Ureter (tissue), 1 donor: ENCODE data around the gene CBX3. TPM values are rescaled to one million over a fixed set of nuclear protein-coding genes. Genes with fewer than 3 reads are reported as not detected.
"Not testable (repeated sequence)": the region's sequence is repeated elsewhere in the genome, so short reads cannot be mapped to it uniquely, and the experiment has no call there.

ENCODE experiments used
- DNase-seq: peaks from one replicate; pipeline ENCODE4 v3.0.0-alpha.2; 2020; ENCODE audit warnings: low spot score
- total RNA-seq: library from RNA; stranded (reverse); gene quantifications from one replicate; pipeline ENCODE4 v1.2.4, GENCODE V29; 2023
- donor health status: DM: yes; HTN: yes; CAD: no.

Gene CBX3
- total RNA-seq, 1 donor from 2014 or later, result 87.0 TPM

DNA sequence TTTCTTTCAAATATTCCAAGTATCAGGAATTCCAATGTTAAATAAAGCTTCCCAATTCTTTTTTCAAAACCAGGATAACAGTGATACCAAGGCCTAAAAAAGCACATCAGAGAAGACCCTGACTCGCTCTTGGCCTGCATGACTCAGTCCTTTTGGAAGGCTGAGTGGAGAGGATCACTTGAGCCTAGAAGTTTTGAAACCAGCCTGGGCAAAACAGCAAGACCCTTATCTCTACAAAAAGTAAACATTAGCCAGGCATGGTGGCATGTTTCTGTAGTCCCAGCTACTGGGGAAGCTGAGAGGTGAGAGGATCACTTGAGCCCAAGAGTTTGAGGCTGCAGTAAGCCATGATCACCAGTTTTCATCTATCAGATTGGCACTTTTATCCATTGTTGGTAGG, 30.9 kb upstream of the CBX3 start:
- DNase-seq, result no peak

DNA sequence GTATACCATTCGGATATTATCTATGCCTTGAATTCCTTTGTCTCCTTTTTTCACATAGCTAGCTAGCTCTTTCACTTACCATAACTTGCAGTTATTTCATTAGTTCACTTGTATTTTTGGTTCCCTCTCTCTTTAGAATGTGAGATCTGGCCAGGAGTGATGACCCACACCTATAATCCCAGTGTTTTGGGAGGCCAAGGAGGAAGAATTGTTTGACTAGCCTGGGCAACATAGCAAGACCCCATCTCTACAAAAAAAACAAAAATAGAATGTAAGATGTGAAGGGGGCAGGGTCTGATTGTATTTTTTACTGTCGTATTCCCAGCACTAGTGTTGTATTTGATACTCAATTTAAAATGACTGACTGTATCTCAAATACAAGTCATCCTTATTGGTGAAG, 29.9 kb upstream of the CBX3 start:
- DNase-seq, result no peak

DNA sequence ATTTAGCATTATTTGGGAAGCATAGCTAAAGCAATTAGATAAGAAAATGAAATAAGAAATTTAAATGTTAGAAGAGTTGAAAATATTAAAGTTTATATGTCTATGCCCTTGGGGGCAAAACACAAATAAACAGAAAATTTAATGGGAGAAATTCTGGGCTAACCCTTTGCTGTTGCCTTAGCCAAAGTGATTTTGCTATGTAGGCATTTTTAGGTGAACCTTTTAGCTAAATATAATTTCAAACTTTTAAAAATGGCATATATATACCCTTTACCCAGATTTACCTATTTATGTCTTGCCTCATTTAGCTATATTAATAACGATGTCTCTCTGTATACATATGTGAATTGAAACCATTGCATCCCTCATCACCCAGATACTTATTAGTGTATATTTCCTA, 29.5 kb upstream of the CBX3 start:
- DNase-seq, result no peak

DNA sequence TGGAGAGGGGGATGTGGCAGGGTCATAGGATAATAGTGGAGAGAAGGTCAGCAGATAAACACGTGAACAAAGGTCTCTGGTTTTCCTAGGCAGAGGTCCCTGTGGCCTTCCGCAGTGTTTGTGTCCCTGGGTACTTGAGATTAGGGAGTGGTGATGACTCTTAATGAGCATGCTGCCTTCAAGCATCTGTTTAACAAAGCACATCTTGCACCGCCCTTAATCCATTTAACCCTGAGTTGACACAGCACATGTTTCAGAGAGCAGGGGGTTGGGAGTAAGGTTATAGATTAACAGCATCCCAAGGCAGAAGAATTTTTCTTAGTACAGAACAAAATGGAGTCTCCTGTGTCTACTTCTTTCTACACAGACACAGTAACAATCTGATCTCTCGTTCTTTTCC, 25.6 kb upstream of the CBX3 start:
- DNase-seq, result not testable (repeated sequence)

DNA sequence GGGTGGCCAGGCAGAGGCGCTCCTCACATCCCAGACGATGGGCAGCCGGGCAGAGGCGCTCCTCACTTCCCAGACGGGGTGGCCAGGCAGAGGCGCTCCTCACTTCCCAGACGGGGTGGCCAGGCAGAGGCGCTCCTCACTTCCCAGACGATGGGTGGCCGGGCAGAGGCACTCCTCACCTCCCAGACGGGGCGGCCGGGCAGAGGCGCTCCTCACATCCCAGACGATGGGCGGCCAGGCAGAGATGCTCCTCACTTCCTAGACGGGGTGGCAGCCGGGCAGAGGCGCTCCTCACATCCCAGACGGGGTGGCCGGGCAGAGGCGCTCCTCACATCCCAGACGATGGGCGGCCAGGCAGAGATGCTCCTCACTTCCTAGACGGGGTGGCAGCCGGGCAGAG, 24.8 kb upstream of the CBX3 start:
- not testable (repeated sequence) for DNase-seq

DNA sequence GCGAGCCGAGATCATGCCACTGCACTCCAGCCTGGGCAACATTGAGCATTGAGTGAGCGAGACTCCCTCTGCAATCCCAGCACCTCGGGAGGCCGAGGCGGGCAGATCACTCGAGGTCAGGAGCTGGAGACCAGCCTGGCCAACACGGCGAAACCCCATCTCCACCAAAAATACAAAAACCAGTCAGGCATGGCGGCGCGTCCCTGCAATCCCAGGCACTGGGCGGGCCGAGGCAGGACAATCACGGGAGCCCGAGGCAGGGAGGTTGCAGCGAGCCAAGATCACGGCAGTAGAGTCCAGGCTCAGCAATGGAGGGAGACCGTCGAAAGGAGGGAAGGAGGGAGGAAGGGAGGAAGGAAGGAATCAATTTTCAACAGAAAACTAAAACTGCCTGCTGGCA, 24.3 kb upstream of the CBX3 start:
- DNase-seq, result not testable (repeated sequence)

DNA sequence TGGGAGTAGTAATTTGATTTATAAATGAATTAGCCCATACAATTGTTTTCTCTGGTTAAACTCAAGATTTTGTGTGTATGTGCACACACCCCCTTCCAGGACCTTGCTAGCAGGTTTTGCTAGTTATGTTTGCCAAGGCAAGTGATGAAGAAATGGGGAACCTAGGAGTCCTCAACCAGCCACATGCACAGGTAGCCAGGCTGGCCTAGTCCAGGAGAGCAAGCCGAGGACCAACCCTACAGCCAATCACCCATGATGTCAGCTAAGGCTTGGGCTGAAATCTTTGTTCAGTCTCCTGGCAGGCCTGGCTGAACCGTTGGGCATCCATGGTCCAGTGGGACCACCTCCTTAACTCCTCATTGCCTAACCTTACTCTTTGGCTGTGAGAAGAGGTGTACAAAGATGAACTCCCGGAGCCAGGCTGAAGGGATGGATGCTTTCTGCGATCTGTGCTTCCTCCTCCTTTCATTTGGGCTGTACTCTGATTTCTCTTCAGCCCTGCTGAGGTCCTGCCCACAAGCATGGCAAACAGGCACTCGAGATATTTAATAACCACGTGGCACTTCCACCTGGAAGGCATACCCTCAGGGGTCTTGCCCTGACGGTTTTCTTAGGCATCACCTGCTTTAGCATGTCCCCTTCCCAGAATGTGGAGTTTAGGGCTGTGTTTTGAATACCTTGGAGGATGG, 23.1 kb upstream of the CBX3 start:
- DNase-seq, result no peak

DNA sequence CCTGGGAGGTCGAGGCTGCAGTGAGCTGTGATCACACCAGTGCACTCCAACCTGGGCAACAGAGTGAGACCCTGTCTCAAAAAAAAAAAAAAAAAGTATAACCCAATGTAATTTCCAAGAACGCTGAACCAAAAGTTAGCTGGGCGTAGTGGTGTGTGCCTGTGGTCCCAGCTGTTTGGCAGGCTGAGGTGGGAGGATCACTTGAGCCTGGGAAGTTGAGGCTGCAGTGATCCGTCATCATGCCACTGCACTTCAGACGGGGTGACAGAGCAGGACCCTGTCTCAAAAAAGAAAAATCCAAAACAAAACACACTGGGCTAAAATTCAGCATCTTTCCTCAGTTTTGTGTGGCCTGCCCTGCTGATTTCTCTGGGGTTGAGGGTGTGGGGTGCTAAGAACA, 22.1 kb upstream of the CBX3 start:
- no peak for DNase-seq

DNA sequence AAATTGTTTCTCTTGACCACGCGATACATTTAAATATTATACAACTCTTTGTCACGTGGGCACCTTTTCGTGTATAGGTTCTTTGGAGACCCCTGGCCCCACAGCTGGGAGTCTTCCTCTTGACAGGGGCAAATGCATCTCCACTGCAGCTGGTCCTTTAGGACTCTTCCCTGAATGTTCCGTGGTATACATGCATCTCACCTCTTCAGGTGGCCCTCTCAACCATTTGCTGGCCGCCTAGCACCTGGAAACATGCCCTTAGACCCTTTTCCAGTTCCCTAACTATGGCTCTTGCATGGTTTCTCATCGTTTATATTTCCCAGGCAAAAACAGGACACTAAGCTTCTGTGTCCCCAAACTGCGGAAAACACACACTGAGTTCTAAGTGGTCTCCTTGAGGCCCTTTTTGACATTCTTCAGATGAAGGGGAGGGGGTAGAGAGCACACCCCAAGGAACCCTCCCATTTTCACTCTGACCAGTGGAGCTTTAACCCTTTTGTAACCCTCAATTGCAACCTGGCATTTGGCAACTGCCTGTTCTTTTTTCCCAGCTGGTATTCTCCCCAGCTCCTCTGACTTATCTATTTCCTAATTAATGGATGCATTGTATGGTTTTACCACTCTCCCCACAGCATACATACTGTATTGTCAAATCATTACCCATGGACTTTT, 21.6 kb upstream of the CBX3 start:
- DNase-seq, result no peak

DNA sequence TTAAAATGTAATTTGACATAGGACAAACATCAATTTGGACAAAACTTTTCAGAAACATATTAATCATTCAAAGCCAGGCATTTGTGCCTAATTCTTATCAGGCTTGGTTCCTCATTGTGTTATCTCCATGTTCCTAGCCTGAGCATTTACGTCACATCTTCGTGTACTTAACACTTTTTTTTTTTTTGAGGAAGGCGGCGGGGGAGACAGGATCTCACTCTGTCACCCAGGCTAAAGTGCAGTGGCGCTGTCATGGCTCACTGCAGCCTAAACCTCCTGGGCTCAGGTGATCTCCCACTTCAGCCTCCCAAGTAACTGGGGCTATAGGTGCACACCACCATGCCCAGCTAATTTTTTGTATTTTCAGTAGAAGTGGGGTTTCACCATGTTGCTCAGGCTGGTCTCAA, 20.8 kb upstream of the CBX3 start:
- DNase-seq, result no peak

DNA sequence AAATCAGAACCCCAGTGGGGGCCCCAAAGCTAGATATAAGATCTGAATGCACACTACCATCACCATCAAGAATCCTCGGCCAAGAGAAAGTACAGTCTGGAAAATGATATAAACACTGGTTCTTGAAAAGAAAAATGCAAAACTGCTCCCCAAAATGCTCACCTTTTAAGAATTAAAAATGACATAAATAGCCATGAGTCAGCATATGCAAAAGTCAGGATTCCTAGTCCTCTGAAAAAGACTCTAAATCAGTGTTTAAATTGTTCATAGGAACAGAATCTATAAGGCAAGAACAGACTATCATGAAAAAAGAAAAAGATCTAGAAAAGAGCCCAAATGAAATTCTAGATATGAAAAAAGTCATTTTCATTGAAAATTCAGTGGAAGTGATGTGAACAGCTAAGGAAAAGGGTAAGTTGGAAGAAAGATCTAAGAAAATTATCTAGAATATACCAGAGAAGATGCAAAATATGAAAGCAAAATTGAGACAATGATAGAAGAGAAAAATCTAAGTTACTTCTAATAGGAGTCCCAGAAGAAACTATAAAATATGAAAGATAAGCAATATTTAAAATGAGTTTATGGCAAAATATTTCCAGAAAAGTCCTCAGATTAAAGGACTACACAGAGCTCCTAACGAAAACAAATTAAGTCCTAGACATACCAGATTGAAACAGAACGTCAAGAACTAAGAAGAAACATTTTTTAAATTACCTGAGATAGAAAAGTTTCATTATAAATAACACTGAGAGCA, 19.9 kb upstream of the CBX3 start:
- no peak for DNase-seq

DNA sequence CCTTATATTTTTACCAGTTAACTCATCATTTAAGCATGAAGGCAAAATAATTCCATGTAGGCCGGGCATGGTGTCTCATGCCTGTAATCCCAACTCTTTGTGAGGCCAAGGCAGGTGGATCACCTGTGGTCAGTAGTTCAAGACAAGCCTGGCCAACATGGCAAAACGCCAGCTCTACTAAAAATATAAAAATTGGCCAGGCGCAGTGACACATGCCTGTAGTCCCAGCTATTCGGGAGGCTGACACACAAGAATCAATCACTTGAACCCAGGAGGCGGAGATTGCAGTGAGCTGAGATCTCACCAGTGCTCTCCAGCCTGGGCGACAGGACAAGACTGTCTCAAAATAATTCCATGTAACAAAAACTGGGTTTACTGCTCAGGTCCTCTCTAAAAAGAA, 19.3 kb upstream of the CBX3 start:
- no peak for DNase-seq

DNA sequence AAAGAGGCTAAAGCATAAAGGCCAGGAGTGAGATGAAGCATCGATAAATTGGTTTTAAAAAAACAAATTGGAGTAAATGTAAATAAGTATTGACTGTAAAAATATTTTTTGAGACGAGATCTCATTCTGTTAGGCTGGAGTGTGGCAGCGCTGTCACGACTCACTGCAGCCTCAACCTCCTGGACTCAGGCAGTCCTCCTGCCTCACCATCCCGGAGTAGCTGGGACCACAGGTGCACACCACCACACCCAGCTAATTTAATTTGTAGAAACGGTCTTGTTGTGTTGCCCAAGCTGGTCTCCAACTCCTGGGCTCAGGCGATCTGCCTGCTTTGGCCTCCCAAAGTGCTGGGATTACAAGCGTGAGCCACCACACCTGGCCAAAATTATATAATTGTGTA, 18.8 kb upstream of the CBX3 start:
- DNase-seq, result no peak

DNA sequence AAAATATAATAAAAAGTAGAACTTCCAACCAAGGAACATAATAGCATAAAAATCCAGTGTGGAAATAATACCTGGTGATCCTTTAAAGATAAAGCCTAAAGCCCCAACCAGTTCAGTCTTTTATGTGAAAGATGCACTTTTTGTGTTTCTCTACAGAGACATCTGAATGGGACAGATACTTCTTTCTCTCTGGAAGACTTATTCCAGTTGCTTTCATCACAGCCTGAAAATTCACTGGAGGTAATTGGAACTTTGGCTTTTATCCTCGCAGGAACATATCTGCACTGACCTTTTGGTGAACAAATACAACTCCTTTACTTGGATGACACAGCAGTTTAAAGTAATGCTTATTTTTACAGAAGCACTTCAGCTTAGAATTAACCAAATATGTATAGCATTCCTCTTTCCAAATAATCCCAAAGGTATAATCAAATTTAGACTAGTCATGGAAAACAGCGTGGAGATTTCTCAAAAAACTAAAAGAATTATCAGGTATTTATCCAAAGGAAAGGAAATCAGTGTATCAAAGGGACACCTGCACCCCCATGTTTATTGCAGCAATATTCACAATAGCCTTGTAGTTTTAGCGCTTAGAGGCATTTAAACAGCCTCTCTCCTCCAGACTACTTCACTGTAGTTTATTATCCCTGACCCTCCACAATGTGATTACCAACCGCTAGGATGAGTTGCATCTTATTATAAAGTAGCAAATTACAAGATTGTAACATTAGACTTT, 17.8 kb upstream of the CBX3 start:
- DNase-seq, result no peak

DNA sequence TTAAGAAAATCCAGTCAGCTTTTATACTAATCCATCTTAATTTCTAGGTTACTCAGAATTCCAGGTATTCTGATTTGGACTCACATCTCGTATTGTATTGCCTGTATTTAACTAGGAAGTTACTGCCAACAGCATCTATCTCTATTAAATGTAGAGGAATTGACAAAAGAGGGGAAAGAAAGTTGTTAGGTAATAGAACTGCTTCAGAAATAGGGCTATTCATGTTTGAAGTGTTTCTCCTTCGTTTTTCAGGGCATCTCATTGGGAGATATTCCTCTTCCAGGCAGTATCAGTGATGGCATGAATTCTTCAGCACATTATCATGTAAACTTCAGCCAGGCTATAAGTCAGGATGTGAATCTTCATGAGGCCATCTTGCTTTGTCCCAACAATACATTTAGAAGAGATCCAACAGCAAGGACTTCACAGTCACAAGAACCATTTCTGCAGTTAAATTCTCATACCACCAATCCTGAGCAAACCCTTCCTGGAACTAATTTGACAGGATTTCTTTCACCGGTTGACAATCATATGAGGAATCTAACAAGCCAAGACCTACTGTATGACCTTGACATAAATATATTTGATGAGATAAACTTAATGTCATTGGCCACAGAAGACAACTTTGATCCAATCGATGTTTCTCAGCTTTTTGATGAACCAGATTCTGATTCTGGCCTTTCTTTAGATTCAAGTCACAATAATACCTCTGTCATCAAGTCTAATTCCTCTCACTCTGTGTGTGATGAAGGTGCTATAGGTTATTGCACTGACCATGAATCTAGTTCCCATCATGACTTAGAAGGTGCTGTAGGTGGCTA, 17.1 kb upstream of the CBX3 start:
- DNase-seq, result not testable (repeated sequence)

DNA sequence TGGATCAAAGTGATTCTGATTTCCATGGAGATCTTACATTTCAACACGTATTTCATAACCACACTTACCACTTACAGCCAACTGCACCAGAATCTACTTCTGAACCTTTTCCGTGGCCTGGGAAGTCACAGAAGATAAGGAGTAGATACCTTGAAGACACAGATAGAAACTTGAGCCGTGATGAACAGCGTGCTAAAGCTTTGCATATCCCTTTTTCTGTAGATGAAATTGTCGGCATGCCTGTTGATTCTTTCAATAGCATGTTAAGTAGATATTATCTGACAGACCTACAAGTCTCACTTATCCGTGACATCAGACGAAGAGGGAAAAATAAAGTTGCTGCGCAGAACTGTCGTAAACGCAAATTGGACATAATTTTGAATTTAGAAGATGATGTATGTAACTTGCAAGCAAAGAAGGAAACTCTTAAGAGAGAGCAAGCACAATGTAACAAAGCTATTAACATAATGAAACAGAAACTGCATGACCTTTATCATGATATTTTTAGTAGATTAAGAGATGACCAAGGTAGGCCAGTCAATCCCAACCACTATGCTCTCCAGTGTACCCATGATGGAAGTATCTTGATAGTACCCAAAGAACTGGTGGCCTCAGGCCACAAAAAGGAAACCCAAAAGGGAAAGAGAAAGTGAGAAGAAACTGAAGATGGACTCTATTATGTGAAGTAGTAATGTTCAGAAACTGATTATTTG, 16.3 kb upstream of the CBX3 start:
- no peak for DNase-seq

DNA sequence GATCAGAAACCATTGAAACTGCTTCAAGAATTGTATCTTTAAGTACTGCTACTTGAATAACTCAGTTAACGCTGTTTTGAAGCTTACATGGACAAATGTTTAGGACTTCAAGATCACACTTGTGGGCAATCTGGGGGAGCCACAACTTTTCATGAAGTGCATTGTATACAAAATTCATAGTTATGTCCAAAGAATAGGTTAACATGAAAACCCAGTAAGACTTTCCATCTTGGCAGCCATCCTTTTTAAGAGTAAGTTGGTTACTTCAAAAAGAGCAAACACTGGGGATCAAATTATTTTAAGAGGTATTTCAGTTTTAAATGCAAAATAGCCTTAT, 15.7 kb upstream of the CBX3 start:
- no peak for DNase-seq

DNA sequence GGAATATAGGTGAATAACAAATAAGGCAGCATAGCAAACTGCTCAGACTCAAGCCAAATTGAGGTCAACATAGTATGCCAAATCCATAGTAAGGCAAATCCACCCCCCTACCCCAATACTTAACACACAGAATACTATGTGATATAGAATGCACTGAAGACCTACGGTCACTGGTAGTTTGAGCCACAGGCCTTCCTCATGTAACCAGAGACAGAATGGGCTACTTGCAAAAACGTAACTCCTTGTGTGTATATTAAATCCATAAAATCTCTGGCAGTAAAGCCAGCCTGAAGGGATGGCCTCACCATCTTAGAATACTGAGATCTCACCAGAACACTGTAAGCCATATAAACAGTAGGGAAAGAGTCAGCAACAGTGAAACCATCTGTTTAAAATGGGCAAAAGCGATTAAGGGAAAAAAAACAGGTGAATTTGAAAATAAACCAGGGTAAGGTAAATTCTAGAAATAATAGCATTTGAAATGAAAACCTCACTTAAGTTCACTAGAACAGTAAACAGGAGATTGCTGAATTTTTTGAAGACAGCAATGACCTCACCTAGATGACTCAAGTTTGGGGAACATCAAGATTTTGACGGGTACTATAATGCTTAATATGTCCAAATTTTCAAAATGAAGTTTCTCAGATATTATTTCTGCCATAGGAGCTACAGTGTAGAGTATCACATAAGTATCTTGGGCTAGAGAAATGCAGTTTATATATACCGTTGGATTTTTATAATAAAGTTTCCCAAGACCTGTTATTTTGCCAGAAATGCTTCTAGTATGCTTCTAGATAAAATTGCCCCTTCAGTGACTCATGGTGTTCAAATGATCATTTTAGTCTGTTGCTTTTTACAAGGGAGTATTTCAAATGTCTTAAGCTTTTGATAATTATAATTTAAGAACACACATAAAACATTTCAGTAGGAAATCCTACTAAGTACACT, 14.9 kb upstream of the CBX3 start:
- no peak for DNase-seq

DNA sequence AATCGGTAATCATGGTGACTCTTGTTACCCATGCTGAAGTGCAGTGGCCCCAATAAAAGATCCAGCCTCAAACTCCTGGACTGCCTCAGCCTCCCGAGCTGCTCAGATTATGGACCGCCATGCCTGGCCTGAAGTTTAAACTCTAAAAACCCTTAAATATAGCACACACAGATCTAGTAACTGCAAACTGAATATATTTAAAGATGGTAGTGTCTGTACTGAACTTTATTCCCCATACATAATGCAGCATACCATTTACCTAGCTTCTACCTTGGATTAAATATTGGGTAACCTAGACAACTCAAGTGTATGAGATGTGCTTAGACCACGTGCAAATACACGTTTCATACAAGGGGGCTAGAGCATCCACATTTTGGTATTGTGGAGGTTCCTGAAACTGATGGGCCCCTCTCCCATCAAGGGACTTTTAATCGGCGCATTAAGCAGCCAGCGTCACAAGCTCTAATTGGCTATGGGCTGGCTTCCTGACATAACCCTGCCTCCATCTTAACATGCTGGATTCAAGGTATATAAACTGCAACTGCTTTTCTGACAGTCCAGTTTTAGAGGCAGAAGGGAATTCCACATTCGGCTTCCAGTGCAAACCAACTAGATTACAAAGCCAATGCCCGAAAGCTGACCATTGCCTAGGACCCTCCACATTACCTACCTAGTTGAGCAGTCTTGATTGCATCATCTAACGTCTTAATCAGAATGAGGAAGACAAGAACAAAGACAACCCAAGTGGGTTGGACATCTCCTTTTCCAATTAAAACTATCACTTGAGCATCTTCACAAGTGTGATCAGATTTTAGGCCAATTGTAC, 14.0 kb upstream of the CBX3 start:
- no peak for DNase-seq
